Activated CD8-positive, alpha-beta memory T cell treated with anti-CD3 and anti-CD28 coated beads, Interleukin-2, amount 50 U/mL, for 4 hours (primary cell): ENCODE data around the gene BID.
"Not testable (repeated sequence)": the region's sequence is repeated elsewhere in the genome, so short reads cannot be mapped to it uniquely, and the experiment has no call there.

Experiments
- DNase-seq: peaks from one replicate; pipeline ENCODE4 v3.0.0-alpha.2; 2020

Gene BID

GRCh38 chr22:17698276-17698675 is 76.0 kb downstream of the BID start:
- DNase-seq, result not testable (repeated sequence)

GRCh38 chr22:17697196-17697595 is 77.1 kb downstream of the BID start:
- not testable (repeated sequence) for DNase-seq

- no peak for DNase-seq
Measured at GRCh38 chr22:17695986-17696385, 78.3 kb downstream of the BID start.

- DNase-seq, result no peak
Measured at GRCh38 chr22:17694752-17695151, 79.5 kb downstream of the BID start.

- DNase-seq, result no peak
Measured at GRCh38 chr22:17694193-17694592, 80.1 kb downstream of the BID start.

GRCh38 chr22:17692841-17693240 is 81.4 kb downstream of the BID start:
- DNase-seq, result no peak

GRCh38 chr22:17684245-17684644 is 90.0 kb downstream of the BID start:
- no peak for DNase-seq
